Frontal cortex (tissue), 4 donors: ENCODE measurements around the gene CEBPZ. TPM values are rescaled to one million over a fixed set of nuclear protein-coding genes. Genes with fewer than 3 reads are reported as not detected.
"Not testable (repeated sequence)": the region's sequence is repeated elsewhere in the genome, so short reads cannot be mapped to it uniquely, and the experiment has no call there.

ENCODE experiments used
- DNase-seq, 2 donors: peaks; one replicate each; pipeline ENCODE4 v3.0.0; 2012; ENCODE audit warnings: low spot score in 2 of 2
- FAIRE-seq: peaks from 2 replicates; lab custom pipeline; 2012; peaks lifted over from hg19 to GRCh38; lab: Jason Lieb, UNC
- total RNA-seq: library from RNA; depleted of rRNA; stranded (reverse); fragments of >200 nt; gene quantifications from one replicate; pipeline ENCODE4 v1.2.3, GENCODE V29; 2014
- donor health status: control.
- donor health status: control.
- donor health status: control.

The CEBPZ gene
- total RNA-seq, 1 donor from 2014 or later: 51.4 TPM

DNA sequence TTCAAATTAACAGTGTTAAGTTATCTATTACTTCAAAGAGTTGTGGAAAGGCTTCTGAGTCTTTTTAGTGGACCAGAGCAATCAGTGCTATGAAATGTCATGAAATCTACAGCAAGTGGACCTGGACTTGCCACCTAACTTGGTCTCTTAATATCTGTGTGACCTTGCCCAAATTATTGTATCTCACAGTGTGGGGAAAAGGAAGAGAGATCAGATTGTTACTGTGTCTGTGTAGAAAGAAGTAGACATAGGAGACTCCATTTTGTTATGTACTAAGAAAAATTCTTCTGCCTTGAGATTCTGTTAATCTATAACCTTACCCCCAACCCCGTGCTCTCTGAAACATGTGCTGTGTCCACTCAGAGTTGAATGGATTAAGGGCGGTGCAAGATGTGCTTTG is 6.3 kb downstream of the CEBPZ start:
- not testable (repeated sequence) for FAIRE-seq, DNase-seq

GRCh38 chr2:37224063-37224462 is 7.3 kb downstream of the CEBPZ start:
- no peak for FAIRE-seq
- no peak for DNase-seq

- no peak for DNase-seq
- FAIRE-seq: no peak
Observed at GRCh38 chr2:37223131-37223530, 8.3 kb downstream of the CEBPZ start.

DNA sequence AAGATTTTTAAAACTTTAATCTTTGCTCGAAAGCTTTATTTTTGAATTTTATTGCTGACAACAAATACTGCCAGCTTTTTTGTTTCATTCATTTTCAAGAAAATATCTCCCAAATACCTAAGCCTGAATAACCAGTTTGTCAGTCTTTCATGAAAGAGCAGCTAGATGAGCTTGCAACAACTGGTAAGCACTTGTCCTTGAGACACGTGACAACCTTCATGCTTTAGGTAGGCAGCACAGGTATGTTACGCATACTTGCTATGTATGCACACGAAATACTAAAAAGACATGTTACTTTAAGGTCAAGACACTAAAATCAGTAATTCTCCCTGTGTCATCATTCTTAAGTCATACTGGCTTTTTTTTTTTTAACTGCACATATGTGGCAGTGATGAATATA is 12.3 kb downstream of the CEBPZ start:
- no peak for FAIRE-seq
- no peak for DNase-seq

DNA sequence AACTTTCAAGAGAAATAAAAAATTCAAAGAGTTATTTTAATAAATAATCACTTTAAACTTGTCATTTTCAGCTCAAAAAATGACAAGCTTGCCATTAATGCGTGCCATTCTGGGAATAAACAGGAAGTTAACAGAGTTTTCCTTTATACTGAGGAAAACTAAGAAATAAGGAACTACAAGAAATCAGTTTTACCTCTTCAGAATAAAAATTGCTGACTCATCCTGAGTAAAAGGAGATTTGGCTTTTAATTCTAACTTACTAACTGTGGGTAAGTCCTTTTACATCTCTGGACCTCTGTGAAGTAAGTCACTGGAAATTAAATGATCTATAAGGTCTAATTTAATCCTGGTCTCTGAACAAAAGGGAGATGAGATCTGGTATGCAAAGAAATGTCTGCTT is 16.1 kb downstream of the CEBPZ start:
- FAIRE-seq: no peak

GRCh38 chr2:37211939-37212338 is 19.5 kb downstream of the CEBPZ start:
- FAIRE-seq: no peak
- no peak for DNase-seq

More for the DNA sequence above, 16.1 kb downstream of the CEBPZ start:
- no peak for DNase-seq

GRCh38 chr2:37211212-37211611 is 20.2 kb downstream of the CEBPZ start:
- no peak for FAIRE-seq
- DNase-seq: no peak

- DNase-seq, FAIRE-seq: not testable (repeated sequence)
Observed at GRCh38 chr2:37206760-37207159, 24.6 kb downstream of the CEBPZ start.

GRCh38 chr2:37205689-37206341 is 25.6 kb downstream of the CEBPZ start:
- DNase-seq (no peak), FAIRE-seq (no peak)

GRCh38 chr2:37205071-37205661 is 26.2 kb downstream of the CEBPZ start:
- not testable (repeated sequence) for DNase-seq, FAIRE-seq

- FAIRE-seq (no peak), DNase-seq (no peak)
Observed at GRCh38 chr2:37203708-37204107, 27.7 kb downstream of the CEBPZ start.

- DNase-seq (no peak), FAIRE-seq (no peak)
Observed at GRCh38 chr2:37201766-37202165, 29.6 kb downstream of the CEBPZ start.

GRCh38 chr2:37201208-37201607 is 30.2 kb downstream of the CEBPZ start:
- DNase-seq (no peak), FAIRE-seq (no peak)

DNA sequence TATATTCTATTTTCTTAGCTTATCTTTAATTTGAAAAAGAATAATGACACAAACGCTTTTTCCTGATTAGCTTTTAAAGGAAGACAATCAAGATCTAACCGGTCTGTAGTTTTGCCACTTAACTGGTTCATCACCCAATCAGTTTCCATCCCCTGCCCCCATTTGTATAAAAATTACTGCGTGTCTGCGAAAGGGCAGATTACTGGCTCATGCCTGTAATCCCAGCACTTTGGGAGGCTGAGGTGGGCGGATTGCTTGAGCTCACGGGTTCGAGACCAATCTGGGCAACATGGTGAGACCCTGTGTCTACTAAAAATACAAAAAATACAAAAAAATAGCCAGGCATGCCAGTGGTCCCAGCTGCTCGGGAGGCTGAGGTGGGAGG is 32.7 kb downstream of the CEBPZ start:
- FAIRE-seq: no peak
- DNase-seq: no peak

DNA sequence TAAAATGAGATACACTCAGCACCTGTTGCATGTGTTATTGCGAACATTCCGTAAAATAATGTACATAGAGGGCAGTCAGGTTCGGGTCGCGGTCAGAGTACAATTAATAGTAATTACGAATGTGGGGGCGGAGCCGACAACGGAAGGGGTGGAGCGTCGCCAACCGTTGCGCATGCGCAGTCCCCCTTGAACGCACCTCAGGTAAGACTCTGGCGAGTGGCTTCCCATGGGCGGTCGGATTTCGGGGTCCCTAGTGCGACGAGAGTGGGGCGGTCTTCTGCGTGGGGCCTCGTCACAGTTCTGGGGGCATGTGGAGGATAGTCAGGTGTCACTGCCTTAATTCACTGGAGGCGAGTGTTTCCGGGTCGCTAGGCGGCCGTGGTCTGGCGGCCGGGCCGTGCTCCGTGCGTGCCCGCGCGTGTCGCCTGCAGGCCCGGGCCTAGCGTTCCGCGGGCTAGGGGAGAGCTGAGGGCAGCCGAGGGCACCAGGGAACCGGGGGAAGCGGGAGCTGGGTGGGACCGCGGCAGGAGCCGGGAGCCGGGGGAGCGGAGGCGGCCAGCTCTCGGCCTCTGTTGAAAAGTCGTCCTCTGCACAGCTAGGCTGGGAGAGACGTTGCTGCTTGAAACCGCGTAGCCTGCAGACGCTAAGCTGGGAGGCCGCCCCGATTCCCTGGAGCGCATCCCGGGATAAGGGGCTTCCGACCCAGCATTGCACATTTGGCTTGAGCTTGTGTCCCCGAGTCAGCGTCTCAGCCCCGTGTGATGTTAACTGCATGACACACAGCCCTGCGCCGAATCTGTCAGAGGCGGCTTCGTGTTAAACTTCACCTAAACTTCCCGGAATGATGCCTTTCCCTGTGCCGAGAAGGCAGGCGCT is 34.8 kb downstream of the CEBPZ start, which contains the start of gene CEBPZOS:
Gene CEBPZOS (plus strand): TSS at position 177 of the 876 bp plus-strand sequence. CDS start 3,209 bp downstream, outside the sequence.
- no peak for FAIRE-seq
- DNase-seq: peak; percentile 82 to 85

DNA sequence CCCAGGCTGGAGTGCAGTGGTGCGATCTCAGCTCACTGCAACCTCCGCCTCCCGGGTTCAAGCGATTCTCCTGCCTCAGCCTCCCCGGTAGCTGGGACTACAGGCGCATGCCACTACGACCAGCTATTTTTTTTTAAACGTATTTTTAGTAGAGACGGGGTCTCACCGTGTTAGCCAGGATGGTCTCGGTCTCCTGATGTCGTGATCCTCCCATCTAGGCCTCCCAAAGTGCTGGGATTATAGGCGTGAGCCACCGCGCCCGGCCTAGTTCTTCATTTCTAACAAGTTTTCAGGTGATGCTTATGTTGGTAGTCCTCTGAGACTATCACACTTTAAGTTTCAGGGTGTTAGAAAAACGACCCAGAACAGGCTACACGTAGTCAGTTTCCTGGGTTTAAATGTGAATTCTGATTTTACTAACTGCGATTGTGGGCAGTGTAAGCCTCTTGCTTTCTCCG is 35.5 kb downstream of the CEBPZ start:
- DNase-seq, FAIRE-seq: not testable (repeated sequence)

- no peak for FAIRE-seq
Observed at GRCh38 chr2:37192551-37192950, 38.8 kb downstream of the CEBPZ start.

DNA sequence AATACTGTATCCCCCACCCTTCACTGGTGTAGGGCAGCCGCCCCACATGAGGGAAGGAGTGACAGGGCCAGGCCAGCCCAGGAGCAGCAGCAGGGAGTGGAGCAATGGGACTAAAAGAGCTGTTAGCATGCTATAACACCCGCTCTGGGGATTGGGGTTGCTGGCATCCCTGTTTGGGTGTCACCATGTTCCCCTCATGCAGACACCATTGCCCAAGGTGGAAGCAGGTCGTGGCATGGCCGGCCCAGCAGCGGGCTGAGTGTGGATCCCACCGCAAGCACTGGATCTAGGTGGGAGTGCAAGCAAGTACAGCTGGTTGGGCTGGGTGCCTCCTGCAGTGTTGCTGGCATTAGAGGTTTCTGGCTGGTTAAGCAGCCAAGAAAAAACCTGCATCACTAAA is 39.6 kb downstream of the CEBPZ start:
- FAIRE-seq (no peak), DNase-seq (no peak)

More at GRCh38 chr2:37192551-37192950, 38.8 kb downstream of the CEBPZ start:
- DNase-seq: no peak

DNA sequence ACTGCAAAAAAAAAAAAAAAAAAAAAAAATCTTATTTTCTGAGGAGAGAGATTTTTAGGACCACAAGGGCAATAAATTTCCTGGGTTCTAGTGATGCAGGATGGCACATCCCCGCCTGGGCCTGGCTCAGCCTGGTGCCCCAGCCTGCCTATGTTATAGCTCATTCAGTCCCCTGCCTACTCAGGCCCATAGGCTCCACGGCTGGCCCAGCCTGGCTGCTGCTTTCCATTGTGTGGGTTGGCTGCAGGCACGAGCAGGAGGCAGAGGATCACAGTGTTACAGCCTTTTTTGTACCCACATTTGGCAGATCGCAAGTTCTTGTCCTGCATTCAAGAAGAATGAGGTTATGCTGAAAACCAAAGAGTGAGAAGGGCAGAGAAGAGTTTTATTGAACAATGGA is 40.1 kb downstream of the CEBPZ start:
- DNase-seq (no peak), FAIRE-seq (no peak)

GRCh38 chr2:37190290-37190689 is 41.1 kb downstream of the CEBPZ start:
- DNase-seq: no peak
- FAIRE-seq: no peak
